ENCODE measurements around the gene SERINC2.
A peak's percentile ranks its signal among the peaks of the same experiment; 100 is the strongest.
"Not testable (repeated sequence)": the region's sequence is repeated elsewhere in the genome, so short reads cannot be mapped to it uniquely, and the experiment has no call there.

The SERINC2 gene

DNA sequence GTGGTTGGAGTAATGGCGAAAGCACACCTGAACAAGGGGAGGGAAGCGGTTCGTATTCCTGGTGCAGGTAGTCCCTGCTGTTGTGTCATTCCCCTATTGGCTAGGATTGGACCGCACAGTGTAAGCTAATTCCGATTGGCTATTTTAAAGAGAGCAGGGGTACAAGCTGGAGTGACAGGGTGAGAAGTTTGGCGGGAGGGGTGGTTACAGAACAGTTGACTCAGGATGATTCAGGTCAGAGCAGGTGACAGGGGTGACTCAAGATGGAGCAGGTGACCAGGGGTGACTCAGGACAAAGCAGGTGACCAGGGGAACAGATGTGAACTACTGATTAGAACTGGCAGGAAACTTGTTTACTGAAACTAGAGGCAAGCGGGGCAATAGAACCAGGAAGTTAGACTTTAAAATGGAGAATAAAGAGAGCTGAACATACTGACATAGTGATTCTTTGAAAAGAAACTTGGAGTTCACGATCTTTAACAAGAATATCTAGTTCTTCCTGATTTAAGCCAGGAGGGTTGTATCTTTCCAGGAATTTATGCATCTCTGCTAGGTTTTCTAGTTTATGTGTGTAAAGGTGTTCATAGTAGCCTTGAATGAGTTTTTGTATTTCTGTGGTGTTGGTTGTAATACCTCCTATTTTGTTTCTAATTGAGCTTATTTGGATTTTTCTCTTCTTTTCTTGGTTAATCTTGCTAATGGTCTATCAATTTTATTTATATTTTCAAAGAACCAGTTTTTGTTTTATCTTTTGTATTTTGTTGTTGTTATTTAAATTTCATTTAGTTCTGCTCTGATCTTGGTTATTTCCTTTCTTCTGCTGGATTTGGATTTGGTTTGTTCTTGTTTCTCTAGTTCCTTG, 58.7 kb downstream of the SERINC2 start:
- not testable (repeated sequence) for DNase-seq (ENCODE audit: low spot score)

DNA sequence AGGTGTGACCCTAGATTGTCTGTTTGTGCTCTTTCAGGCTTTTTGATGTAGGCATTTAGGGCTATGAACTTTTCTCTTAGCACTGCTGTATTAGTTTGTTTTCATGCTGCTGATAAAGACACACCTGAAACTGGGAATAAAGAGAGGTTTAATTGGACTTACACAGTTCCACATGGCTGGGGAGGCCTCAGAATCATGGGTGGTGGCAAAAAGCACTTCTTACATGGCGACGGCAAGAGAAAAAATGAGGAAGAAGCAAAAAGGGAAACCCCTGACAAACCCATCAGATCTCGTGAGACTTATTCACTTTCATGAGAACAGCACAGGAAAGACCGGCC, 59.3 kb downstream of the SERINC2 start:
- DNase-seq (ENCODE audit: low spot score): not testable (repeated sequence)

DNA sequence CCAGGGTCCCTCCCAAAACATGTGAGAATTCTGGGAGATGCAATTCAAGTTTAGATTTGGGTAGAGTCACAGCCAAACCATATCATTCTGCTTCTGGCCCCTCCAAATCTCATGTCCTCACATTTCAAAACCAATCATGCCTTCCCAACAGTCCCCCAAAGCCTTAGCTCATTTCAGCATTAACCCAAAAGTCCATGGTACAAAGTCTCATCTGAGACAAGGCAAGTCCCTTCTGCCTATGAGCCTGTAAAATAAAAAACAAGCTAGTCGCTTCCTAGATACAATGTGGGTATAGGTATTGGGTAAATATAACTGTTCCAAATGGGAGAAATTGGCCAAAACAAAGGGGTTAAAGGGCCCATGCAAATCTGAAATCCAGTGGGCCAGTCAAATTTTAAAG, 59.7 kb downstream of the SERINC2 start:
- not testable (repeated sequence) for DNase-seq (ENCODE audit: low spot score)

DNA sequence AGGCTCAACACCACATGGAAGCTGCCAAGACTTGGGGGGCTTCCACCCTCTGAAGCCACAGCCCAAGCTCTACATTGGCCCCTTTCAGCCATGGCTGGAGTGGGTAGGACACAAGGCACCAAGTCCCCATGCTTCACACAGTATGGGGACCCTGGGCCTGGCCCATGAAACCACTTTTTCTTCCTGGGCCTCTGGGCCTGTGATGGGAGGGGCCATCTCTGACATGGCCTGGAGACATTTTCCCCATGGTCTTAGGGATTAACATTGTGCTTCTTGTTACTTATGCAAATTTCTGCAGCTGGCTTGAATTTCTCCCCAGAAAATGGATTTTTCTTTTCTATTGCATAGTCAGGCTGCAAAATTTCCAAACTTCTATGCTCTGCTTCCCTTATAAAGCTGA, 60.5 kb downstream of the SERINC2 start:
- DNase-seq (ENCODE audit: low spot score): not testable (repeated sequence)

DNA sequence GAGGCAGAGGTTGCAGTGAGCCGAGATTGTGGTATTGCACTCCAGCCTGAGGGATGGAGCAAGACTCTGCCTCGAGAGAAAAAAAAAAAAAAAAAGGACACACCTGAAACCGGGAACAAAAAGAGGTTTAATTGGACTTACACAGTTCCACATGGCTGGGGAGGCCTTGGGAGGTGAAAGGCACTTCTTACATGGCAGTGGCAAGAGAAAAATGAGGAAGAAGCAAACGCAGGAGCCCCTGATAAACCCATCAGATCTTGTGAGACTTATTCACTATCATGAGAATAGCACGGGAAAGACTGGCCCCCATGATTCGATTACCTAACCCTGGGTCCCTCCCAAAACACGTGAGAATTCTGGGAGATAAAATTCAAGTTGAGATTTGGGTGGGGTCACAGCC, 61.6 kb downstream of the SERINC2 start:
- DNase-seq (ENCODE audit: low spot score): not testable (repeated sequence)

DNA sequence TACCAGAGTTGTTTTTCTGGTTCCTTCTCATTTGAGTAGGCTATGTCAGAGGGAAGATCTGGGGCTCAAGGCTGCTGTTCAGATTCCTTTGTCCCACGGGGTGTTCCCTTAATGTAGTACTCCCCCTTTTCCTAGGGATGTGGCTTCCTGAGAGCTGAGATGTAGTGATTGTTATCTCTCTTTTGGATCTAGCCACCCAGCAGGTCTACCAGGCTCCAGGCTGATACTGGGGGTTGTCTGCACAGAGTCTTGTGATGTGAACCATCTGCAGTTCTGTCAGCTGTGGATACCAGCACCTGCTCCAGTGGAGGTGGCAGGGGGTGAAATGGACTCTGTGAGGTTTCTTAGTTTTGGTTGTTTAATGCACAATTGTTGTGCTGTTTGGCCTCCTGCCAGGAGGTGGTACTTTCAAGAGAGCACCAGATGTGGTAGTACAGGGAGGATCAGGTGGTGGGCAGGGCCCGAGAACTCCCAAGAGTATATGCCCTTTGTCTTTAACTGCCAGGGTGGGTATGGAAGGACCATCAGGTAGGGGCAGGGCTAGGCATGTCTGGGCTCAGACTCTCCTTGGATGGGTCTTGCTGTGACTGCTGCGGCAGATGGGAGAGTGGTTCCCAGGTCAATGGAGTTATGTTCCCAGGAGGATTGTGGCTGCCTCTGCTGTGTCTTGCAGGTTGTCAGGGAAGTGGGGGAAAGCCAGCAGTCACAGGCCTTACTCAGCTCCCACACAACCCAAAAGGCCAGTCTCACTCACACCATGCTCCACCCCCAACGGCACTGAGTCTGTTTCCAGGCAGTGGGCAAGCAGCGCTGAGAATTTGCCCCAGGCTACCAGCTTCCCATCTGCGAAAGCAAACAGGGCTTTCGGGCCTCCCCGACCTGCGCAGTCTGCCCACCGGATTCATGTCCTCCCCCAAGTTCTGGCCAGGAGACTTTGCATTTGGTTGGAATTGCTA, 64.2 kb downstream of the SERINC2 start:
- DNase-seq (ENCODE audit: low spot score): no peak

DNA sequence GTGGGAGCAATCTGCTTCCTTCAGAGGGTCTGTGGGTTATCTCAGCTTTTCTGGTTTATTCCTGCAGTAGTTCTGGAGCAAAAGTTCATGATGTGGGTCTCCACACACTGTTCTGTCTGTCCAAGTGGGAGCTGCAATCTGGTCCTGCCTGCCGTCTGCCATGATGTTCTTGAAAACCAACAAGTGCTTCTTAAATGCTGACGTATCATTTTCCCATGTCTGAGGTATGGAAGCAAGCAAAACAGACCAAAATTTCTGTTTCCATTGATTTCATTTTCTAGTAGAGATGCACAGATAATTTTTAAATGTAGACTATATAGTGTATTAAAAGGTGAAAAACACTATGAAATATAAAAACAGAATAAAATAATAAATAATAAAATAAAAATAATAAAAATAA, 65.2 kb downstream of the SERINC2 start:
- no peak for DNase-seq (ENCODE audit: low spot score)

DNA sequence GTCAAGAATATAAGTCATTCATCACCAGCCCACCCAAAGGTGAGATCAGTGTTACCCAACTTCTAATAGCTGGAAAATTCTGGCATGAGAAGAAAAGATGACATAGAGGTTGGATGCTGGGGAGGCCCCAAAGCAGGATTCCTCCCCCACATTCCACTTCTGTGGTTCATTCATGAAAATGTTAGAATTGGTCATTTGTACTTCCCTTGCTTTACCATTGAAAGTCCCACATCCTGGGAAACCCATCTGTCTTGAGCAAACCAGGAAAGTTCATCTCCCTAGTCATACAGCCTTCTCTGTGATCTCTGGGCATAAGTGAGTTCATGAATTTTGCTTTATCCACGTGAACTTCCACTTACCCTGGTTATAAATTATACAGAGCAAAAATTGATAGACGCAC, 66.8 kb downstream of the SERINC2 start:
- no peak for DNase-seq (ENCODE audit: low spot score)

DNA sequence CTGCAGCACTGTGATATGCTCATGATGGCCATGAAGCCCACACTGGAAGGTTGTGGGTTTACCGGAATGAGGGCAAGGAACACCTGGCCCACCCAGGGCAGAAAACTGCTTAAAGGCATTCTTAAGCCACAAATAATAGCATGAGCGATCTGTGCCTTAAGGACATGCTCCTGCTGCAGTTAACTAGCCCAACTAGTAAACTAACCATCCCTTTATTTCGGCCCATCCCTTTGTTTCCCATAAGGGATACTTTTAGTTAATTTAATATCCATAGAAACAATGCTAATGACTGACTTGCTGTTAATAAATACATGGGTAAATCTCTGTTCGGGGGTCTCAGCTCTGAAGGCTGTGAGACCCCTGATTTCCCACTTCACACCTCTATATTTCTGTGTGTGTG, 67.4 kb downstream of the SERINC2 start:
- not testable (repeated sequence) for DNase-seq (ENCODE audit: low spot score)

DNA sequence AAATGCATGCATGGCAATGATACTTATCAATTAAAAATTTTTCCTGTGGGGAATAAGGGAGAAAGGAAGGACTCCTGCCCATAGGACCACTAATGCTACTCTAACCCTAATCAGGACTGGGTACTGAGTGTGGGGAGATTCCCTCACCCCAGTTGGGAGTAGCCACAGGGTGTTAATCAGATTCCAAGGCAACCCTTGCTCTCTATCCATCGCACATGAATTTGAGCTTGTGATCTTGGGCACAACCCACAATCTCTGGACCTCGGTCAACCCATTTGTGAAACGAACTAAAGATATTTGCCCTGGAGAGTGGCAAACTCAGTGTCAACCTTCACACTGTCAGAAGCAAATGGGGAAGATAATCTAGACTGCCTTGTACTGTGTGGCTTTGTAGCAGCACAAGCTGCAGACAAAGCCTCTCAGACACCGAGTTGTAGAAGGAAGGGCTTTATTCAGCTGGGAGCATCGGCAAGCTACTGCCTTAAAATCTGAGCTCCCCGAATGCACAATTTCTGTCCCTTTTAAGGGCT, 69.5 kb downstream of the SERINC2 start:
- no peak for DNase-seq (ENCODE audit: low spot score)

DNA sequence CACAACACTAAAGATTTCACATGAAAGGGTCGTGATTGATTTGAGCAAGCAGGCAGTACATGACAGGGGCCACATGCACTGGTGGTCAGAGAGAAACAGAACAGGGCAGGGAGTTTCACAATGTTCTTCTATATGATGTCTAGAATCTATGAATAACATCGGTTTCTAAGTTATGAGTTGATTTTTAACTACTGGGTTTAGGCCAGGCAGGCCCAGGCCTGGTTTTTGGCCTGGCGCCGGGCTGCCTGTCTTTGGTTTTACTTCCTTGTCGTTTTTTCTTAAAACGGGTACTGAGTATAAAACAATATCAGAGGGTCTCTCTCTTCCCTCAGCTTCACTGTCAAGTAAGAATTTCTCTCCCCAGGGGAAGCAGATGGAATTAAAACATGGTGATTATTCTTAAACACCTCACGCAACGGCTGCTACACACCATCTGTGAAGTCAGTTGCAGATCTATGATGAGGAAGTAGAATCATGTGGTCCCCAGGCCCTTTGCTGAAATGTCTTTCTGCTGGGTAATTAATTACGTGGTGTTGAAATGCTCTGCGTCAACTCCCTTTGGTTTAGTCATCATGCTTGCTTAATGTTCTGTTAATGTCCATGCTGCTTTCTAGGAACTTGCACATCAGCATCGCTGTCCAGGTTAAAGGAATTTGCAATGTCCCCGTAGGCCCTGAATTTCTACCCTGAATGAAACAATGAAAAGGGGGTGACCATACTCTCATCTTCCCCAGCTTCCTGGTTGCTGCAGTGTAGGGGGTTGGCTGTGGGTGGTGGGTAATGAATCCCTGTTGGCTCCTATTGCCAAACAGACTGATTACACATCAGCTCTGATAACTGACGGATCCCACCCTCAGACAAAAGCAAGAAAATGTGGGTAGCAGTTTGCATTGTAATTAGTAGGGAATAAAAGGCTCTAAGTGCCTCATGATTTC, 70.3 kb downstream of the SERINC2 start:
- peak; percentile 5 for DNase-seq (ENCODE audit: low spot score)

All from putamen (tissue), 1 donor.